ENCODE results near the gene C6orf52. TPM values are rescaled to one million over a fixed set of nuclear protein-coding genes. Genes with fewer than 3 reads are reported as not detected.

C6orf52 gene
- total and polyA plus RNA-seq, 9 of the 15 experiments (the other 6 are each of a cell fraction or from before 2014, with no cell fraction given): 6.7 to 37.0 (median 11.1) TPM

DNA sequence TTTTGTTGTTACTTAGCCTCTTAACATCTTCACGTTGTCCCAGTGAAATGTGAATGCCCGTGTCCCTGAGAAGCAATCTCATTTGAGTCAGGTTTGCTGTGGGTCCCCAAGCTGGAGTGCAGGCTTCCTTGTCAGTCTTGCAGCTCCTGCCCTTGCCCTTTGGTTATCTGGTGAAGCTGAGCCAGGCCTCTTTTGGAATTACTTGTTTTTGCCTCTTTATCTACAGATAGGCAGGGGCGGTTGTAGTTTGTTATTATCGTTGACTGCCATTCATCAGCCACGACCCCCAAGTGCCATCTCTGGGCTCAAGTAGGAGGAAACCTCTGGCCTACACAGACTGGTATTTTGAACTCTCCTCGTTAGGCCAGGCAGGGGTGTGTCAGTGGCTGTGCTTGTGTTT, 30.6 kb upstream of the C6orf52 start (continued):
- TF ChIP-seq IRF2 (CRISPR knock-in tag; IDR thresholded peaks at IDR 0.05) (no peak), CBFB (CRISPR knock-in tag; IDR thresholded peaks at IDR 0.05) (no peak), ETV1 (tag; conservative IDR thresholded peaks at IDR 0.05; ENCODE audit: low read depth) (no peak), TAF7 (tag; IDR thresholded peaks at IDR 0.05) (no peak), ZNF174 (CRISPR knock-in tag; IDR thresholded peaks at IDR 0.05) (no peak), RBBP5 (IDR thresholded peaks at IDR 0.05; ENCODE audit: borderline replicate concordance, insufficient read depth, low read length, poor library complexity, severe bottlenecking) (peak; percentile 50), FOS (IDR thresholded peaks at IDR 0.05; ENCODE audit: extremely low read depth, insufficient read length) (no peak), ESRRB (CRISPR knock-in tag; IDR thresholded peaks at IDR 0.05; ENCODE audit: borderline replicate concordance) (no peak), ZNF253 (CRISPR knock-in tag; conservative IDR thresholded peaks at IDR 0.05) (no peak), NFE2 (IDR thresholded peaks at IDR 0.05; ENCODE audit: low read depth) (no peak), HDGF (IDR thresholded peaks at IDR 0.05) (no peak), ZC3H4 (CRISPR knock-in tag; IDR thresholded peaks at IDR 0.05; ENCODE audit: borderline replicate concordance) (no peak), NCOA1 (IDR thresholded peaks at IDR 0.05; ENCODE audit: low read depth) (no peak), CAMTA2 (CRISPR knock-in tag; conservative IDR thresholded peaks at IDR 0.05) (no peak), XRCC5 (IDR thresholded peaks at IDR 0.05; ENCODE audit: low read depth, low read length) (no peak), FOXP1 (CRISPR knock-in tag; IDR thresholded peaks at IDR 0.05) (no peak), POLR2H (tag; IDR thresholded peaks at IDR 0.05; ENCODE audit: low read depth) (no peak), TCF3 (CRISPR knock-in tag; IDR thresholded peaks at IDR 0.05) (peak; percentile 80), ELF4 (CRISPR knock-in tag; IDR thresholded peaks at IDR 0.05) (no peak), SLC30A9 (CRISPR knock-in tag; IDR thresholded peaks at IDR 0.05) (no peak)
- TF ChIP-seq, protein P1, sequence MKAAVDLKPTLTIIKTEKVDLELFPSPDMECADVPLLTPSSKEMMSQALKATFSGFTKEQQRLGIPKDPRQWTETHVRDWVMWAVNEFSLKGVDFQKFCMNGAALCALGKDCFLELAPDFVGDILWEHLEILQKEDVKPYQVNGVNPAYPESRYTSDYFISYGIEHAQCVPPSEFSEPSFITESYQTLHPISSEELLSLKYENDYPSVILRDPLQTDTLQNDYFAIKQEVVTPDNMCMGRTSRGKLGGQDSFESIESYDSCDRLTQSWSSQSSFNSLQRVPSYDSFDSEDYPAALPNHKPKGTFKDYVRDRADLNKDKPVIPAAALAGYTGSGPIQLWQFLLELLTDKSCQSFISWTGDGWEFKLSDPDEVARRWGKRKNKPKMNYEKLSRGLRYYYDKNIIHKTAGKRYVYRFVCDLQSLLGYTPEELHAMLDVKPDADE (conservative IDR thresholded peaks at IDR 0.05; ENCODE audit: control insufficient read depth, low read depth, low read length): no peak
- TF ChIP-seq, protein P2, sequence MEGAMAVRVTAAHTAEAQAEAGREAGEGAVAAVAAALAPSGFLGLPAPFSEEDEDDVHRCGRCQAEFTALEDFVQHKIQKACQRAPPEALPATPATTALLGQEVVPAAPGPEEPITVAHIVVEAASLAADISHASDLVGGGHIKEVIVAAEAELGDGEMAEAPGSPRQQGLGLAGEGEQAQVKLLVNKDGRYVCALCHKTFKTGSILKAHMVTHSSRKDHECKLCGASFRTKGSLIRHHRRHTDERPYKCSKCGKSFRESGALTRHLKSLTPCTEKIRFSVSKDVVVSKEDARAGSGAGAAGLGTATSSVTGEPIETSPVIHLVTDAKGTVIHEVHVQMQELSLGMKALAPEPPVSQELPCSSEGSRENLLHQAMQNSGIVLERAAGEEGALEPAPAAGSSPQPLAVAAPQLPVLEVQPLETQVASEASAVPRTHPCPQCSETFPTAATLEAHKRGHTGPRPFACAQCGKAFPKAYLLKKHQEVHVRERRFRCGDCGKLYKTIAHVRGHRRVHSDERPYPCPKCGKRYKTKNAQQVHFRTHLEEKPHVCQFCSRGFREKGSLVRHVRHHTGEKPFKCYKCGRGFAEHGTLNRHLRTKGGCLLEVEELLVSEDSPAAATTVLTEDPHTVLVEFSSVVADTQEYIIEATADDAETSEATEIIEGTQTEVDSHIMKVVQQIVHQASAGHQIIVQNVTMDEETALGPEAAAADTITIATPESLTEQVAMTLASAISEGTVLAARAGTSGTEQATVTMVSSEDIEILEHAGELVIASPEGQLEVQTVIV (CRISPR knock-in tag; IDR thresholded peaks at IDR 0.05; ENCODE audit: borderline replicate concordance): no peak
- TF ChIP-seq, protein P3, sequence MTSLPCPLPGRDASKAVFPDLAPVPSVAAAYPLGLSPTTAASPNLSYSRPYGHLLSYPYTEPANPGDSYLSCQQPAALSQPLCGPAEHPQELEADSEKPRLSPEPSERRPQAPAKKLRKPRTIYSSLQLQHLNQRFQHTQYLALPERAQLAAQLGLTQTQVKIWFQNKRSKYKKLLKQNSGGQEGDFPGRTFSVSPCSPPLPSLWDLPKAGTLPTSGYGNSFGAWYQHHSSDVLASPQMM (CRISPR knock-in tag; IDR thresholded peaks at IDR 0.05): no peak
- TF ChIP-seq, protein P4, sequence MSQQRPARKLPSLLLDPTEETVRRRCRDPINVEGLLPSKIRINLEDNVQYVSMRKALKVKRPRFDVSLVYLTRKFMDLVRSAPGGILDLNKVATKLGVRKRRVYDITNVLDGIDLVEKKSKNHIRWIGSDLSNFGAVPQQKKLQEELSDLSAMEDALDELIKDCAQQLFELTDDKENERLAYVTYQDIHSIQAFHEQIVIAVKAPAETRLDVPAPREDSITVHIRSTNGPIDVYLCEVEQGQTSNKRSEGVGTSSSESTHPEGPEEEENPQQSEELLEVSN (IDR thresholded peaks at IDR 0.05; ENCODE audit: borderline replicate concordance in 1 of 2, extremely low read depth in 1 of 2, insufficient read depth in 1 of 2, insufficient read length in 1 of 2, low read depth in 1 of 2, low read length in 1 of 2, poor library complexity in 1 of 2, severe bottlenecking in 1 of 2): no peak
- TF ChIP-seq, protein P5, sequence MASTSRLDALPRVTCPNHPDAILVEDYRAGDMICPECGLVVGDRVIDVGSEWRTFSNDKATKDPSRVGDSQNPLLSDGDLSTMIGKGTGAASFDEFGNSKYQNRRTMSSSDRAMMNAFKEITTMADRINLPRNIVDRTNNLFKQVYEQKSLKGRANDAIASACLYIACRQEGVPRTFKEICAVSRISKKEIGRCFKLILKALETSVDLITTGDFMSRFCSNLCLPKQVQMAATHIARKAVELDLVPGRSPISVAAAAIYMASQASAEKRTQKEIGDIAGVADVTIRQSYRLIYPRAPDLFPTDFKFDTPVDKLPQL (IDR thresholded peaks at IDR 0.05; ENCODE audit: extremely low read depth, insufficient read length): no peak
